Common myeloid progenitor, CD34-positive (primary cell): ENCODE measurements around the gene PIAS1.

Experiments
- CTCF ChIA-PET: fragments of 350-600 bp; sonication (Branson Sonifier 250); formaldehyde crosslinking; loops from one replicate; lab custom pipeline; 2021; ENCODE audit warnings: antibody characterized with exemption; lab: Charles Lee
- POLR2A ChIA-PET: fragments of 350-600 bp; sonication (Branson Sonifier 250); formaldehyde crosslinking; loops from one replicate; lab custom pipeline; 2021; ENCODE audit warnings: antibody characterized with exemption; lab: Charles Lee
- DNase-seq, 3 donors: peaks; one replicate each; pipeline versions ENCODE4 v3.0.0 to v3.0.0-alpha.2; 2013
- H3K27ac ChIP-seq, 2 experiments: 1 replicate in 1 of 2; 2 replicates in 1 of 2; pipeline ENCODE4 v1.7.0; 2013; ENCODE audit warnings: inconsistent platforms in 2 of 2, low read length in 2 of 2, mild to moderate bottlenecking in 2 of 2, low read depth in 1 of 2, moderate library complexity in 1 of 2; ENCODE audit not compliant: severe bottlenecking in 2 of 2, insufficient read depth in 1 of 2, poor library complexity in 1 of 2
- H3K27me3 ChIP-seq, 5 experiments: replicated peaks in 2 of 5; 1 replicate in 3 of 5; 2 replicates in 2 of 5; pipeline versions ENCODE4 v1.6.1 to v1.7.0; 2013; ENCODE audit warnings: low read length in 4 of 5, mild to moderate bottlenecking in 2 of 5, moderate library complexity in 2 of 5, inconsistent platforms in 1 of 5; ENCODE audit not compliant: insufficient read depth in 5 of 5, control insufficient read depth in 4 of 5
- H3K36me3 ChIP-seq, 4 experiments: 1 replicate in 2 of 4; 2 replicates in 2 of 4; pipeline versions ENCODE4 v1.6.1 to v1.7.0; 2013; ENCODE audit warnings: low read length in 3 of 4, control low read depth in 1 of 4, mild to moderate bottlenecking in 1 of 4; ENCODE audit not compliant: control insufficient read depth in 4 of 4, insufficient read depth in 4 of 4
- H3K4me1 ChIP-seq, 4 experiments: 1 replicate in 3 of 4; 2 replicates in 1 of 4; pipeline versions ENCODE4 v1.6.1 to v1.7.1; 2013; ENCODE audit warnings: low read length in 3 of 4, mild to moderate bottlenecking in 3 of 4, control low read depth in 1 of 4, inconsistent platforms in 1 of 4, moderate library complexity in 1 of 4; ENCODE audit not compliant: control insufficient read depth in 4 of 4, insufficient read depth in 4 of 4; ENCODE audit errors: control extremely low read depth in 1 of 4
- H3K4me3 ChIP-seq, 7 experiments: 1 replicate in 4 of 7; 2 replicates in 3 of 7; pipeline versions ENCODE4 v1.5.1 to v1.7.0; 2013; ENCODE audit warnings: mild to moderate bottlenecking in 7 of 7, low read length in 6 of 7, moderate library complexity in 6 of 7, inconsistent platforms in 2 of 7, low read depth in 2 of 7, control low read depth in 1 of 7; ENCODE audit not compliant: insufficient read depth in 4 of 7, control insufficient read depth in 1 of 7; ENCODE audit errors: extremely low read depth in 1 of 7
- H3K9me3 ChIP-seq, 5 experiments: 1 replicate in 4 of 5; 2 replicates in 1 of 5; pipeline versions ENCODE4 v1.6.1 to v1.7.1; 2013; ENCODE audit warnings: low read length in 4 of 5, mild to moderate bottlenecking in 2 of 5, inconsistent platforms in 1 of 5, low read depth in 1 of 5, moderate library complexity in 1 of 5; ENCODE audit not compliant: control insufficient read depth in 4 of 5, insufficient read depth in 2 of 5; ENCODE audit errors: control extremely low read depth in 1 of 5
- whole genome bisulfite sequencing: methylation state at CpG from one replicate; pipeline ENCODE4 v1.1.5; 2013; ENCODE audit not compliant: insufficient coverage; 5-methylcytosine and 5-hydroxymethylcytosine counted together

Gene PIAS1

GRCh38 chr15:68143785-68144184, 89.7 kb downstream of the PIAS1 start:
- DNase-seq = no peak
- CTCF ChIA-PET = interaction anchor here (2.8 kb wide), 1 partner anchor 10 kb away, joined by 11 read pairs; no protein-coding TSS in a partner anchor
- Histone ChIP-seq H3K36me3 (peaks cover 4 to 36% (median 17%) of the 10 kb centered on the region in 4 experiments), H3K4me1 (no peaks in the 10 kb centered on the region), H3K27me3 (no peaks in the 10 kb centered on the region), H3K27ac (no peak overlapping the region), H3K9me3 (no peaks in the 10 kb centered on the region), H3K4me3 (no peak overlapping the region)
- POLR2A ChIA-PET = interaction anchor here (0.7 kb wide), 1 partner anchor 768 kb away, joined by 3 read pairs; no protein-coding TSS in a partner anchor
- no CpG with 5 or more reads among the region's 1 CpG for WGBS

DNA sequence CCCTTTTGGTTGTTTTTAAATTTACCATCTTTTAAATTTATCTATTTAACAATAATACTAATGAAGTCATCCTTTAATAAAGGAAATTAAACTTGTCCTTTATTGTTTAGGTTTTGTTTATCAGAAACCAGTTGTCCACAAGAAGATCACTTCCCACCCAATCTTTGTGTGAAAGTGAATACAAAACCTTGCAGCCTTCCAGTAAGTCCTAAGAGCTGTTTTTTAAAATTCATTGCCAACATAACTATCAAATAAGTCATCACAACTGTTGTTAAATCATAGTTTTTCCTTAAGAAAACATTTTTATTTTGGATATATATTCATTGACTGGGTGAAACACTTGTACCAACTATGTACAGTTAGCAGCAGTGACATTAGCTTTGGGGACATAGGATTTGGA, 91.6 kb downstream of the PIAS1 start:
- Histone ChIP-seq H3K4me3 (no peak overlapping the region), H3K4me1 (no peaks in the 10 kb centered on the region), H3K27ac (no peak overlapping the region), H3K36me3 (peaks cover 4 to 40% (median 17%) of the 10 kb centered on the region in 4 experiments), H3K27me3 (no peaks in the 10 kb centered on the region), H3K9me3 (no peaks in the 10 kb centered on the region)
- ChIA-PET POLR2A (no interaction called here), CTCF (interaction anchor here (0.6 to 1.7 kb wide), 2 partner anchors 15 to 239 kb away, joined by 3 read pairs; no protein-coding TSS in a partner anchor)
- no peak for DNase-seq

- H3K9me3 ChIP-seq = no peaks in the 10 kb centered on the region
- peaks cover 4 to 46% (median 18%) of the 10 kb centered on the region in 4 experiments for H3K36me3 ChIP-seq
- POLR2A ChIA-PET = interaction anchor here (0.6 kb wide), 1 partner anchor 11 kb away, joined by 4 read pairs; no protein-coding TSS in a partner anchor
- H3K27me3 ChIP-seq = no peaks in the 10 kb centered on the region
- WGBS = no CpG with 5 or more reads among the region's 1 CpG
- H3K27ac ChIP-seq = no peak overlapping the region
- DNase-seq = no peak
- H3K4me3 ChIP-seq = no peak overlapping the region
- no peaks in the 10 kb centered on the region for H3K4me1 ChIP-seq
- CTCF ChIA-PET = no interaction called here
Measured at GRCh38 chr15:68148039-68148438, 93.9 kb downstream of the PIAS1 start.

GRCh38 chr15:68149059-68149458, 94.9 kb downstream of the PIAS1 start:
- CTCF ChIA-PET = no interaction called here
- DNase-seq = no peak
- Histone ChIP-seq H3K27me3 (no peaks in the 10 kb centered on the region), H3K27ac (no peak overlapping the region), H3K4me1 (no peaks in the 10 kb centered on the region), H3K36me3 (peaks cover 4 to 43% (median 18%) of the 10 kb centered on the region in 4 experiments), H3K9me3 (no peaks in the 10 kb centered on the region), H3K4me3 (no peak overlapping the region)
- POLR2A ChIA-PET = no interaction called here
- WGBS = no CpG with 5 or more reads among the region's 1 CpG

DNA sequence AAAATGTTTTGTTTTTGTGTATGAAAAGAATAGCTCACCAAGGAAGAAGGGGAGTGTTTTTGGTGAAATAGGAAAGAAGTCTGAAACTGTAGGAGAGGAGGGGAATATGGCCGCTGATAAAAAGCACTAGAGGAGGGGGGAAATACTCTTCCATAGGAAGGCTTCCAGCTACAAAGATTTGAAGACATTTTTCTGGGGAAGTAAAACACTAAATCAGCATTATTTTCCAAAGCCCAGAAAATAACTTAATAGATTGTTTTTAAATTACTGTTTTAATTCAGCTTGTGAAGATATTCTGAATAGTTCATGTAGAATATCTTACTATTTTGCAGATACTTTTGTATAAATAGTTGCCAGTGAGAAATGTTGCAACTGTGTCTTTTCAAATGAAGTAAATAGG, 96.1 kb downstream of the PIAS1 start:
- ChIA-PET CTCF (interaction anchor here (0.6 to 1.4 kb wide), 2 partner anchors 170 to 288 kb away, joined by 3 read pairs; no protein-coding TSS in a partner anchor), POLR2A (no interaction called here)
- H3K27me3 ChIP-seq = no peaks in the 10 kb centered on the region
- H3K4me1 ChIP-seq = no peaks in the 10 kb centered on the region
- 80% methylated on average over 1 of the region's 1 CpG for WGBS
- no peak overlapping the region for H3K4me3 ChIP-seq
- H3K36me3 ChIP-seq = peaks cover 4 to 46% (median 18%) of the 10 kb centered on the region in 4 experiments
- H3K27ac ChIP-seq = no peak overlapping the region
- no peak for DNase-seq
- H3K9me3 ChIP-seq = no peaks in the 10 kb centered on the region

DNA sequence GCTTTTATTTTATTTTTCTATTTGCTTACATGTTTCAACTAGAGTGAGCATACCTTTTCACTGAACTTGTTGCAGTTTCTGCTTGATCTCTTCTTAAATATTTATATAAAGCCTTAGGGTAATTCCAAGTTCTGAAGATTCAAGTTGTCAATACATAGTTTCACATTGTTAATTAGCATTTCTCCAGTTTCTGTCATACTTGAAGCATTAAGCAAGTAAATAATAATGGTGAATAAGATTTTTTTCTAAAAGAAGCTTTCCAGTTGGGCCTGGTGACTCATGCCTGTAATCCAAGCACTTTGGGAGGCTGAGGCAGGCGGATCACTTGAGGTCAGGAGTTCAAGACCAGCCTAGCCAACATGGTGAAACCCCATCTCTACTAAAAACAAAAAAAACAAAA, 97.2 kb downstream of the PIAS1 start:
- Histone ChIP-seq H3K36me3 (peaks cover 4 to 46% (median 19%) of the 10 kb centered on the region in 4 experiments), H3K9me3 (no peaks in the 10 kb centered on the region), H3K27me3 (no peaks in the 10 kb centered on the region), H3K4me1 (no peaks in the 10 kb centered on the region), H3K27ac (peak overlapping the region in 1 of 2 experiments; percentile 43), H3K4me3 (no peak overlapping the region)
- ChIA-PET CTCF (interaction anchor here (1.2 kb wide), 1 partner anchor 24 kb away, joined by 3 read pairs; no protein-coding TSS in a partner anchor), POLR2A (no interaction called here)
- no peak for DNase-seq
- WGBS = no CpG with 5 or more reads among the region's 1 CpG

GRCh38 chr15:68152342-68152741, 98.2 kb downstream of the PIAS1 start:
- CTCF ChIA-PET = interaction anchor here (0.7 to 4.7 kb wide), 6 partner anchors 25 to 375 kb away, joined by 3 to 59 read pairs (median 4); no protein-coding TSS in a partner anchor

More at GRCh38 chr15:68152342-68152741, 98.2 kb downstream of the PIAS1 start:
- Histone ChIP-seq H3K4me3 (no peak overlapping the region), H3K9me3 (no peaks in the 10 kb centered on the region), H3K27ac (no peak overlapping the region), H3K27me3 (no peaks in the 10 kb centered on the region), H3K36me3 (peaks cover 6 to 43% (median 17%) of the 10 kb centered on the region in 4 experiments), H3K4me1 (no peaks in the 10 kb centered on the region)
- WGBS = no CpG with 5 or more reads among the region's 2 CpGs
- POLR2A ChIA-PET = no interaction called here
- no peak for DNase-seq
